Peyer's patch (tissue), 4 donors: ENCODE measurements around the gene KIT. TPM values are rescaled to one million over a fixed set of nuclear protein-coding genes. Genes with fewer than 3 reads are reported as not detected.

Experiments used
- DNase-seq, 3 donors: peaks; one replicate each; pipeline ENCODE4 v3.0.0-alpha.2; 2017 to 2019
- H3K27ac ChIP-seq, 4 donors: fragments of 200-600 bp; sonication (generic); one replicate each; pipeline ENCODE4 v1.5.1; 2016 to 2019
- H3K27me3 ChIP-seq, 2 donors: fragments of 200-600 bp; sonication (generic); one replicate each; pipeline ENCODE4 v1.5.1; 2019
- H3K36me3 ChIP-seq, 3 donors: fragments of 200-600 bp; sonication (generic); one replicate each; pipeline ENCODE4 v1.5.1; 2016 to 2019
- H3K4me1 ChIP-seq, 4 donors: fragments of 200-600 bp; sonication (generic); one replicate each; pipeline ENCODE4 v1.5.1; 2016 to 2019
- H3K4me3 ChIP-seq, 4 donors: fragments of 200-600 bp; sonication (generic); 1 replicate in 3 of 4; 2 replicates in 1 of 4; pipeline ENCODE4 v1.5.1; 2016 to 2019; ENCODE audit warnings: mild to moderate bottlenecking in 1 of 4
- H3K9me3 ChIP-seq, 4 donors: fragments of 200-600 bp; sonication (generic); one replicate each; pipeline ENCODE4 v1.5.1; 2016 to 2019; ENCODE audit warnings: mild to moderate bottlenecking in 1 of 4
- POLR2A ChIP-seq, 2 donors: fragments of 450-650 bp; IDR thresholded peaks; one replicate each; pipeline ENCODE4 v1.5.1; 2017; ENCODE audit warnings: antibody characterized with exemption in 2 of 2, mild to moderate bottlenecking in 2 of 2, moderate library complexity in 2 of 2
- total RNA-seq, 4 donors: library from RNA; depleted of rRNA; stranded (reverse); fragments of >200 nt; gene quantifications; one replicate each; pipeline ENCODE4 v1.1.0, GENCODE V29; 2016
- TF ChIP-seq, protein P1 (sequence below), 6 experiments: fragments of 450-650 bp in 4 of 6; fragments of 200-600 bp in 2 of 6; sonication (generic) in 1 of 6; IDR thresholded peaks; one replicate each; pipeline ENCODE4 v1.5.1; 2017 to 2019; ENCODE audit warnings: antibody characterized with exemption in 6 of 6, mild to moderate bottlenecking in 3 of 6, moderate library complexity in 1 of 6

KIT gene
- total RNA-seq, 4 donors from 2014 or later, result 4.4 to 21.5 (median 9.5) TPM

GRCh38 chr4:54731976-54732375 lies 74.2 kb downstream of the KIT start:
- Histone ChIP-seq H3K27me3 (no peaks in the 10 kb centered on the region), H3K9me3 (no peaks in the 10 kb centered on the region), H3K4me1 (no peaks in the 10 kb centered on the region), H3K27ac (no peak overlapping the region), H3K4me3 (no peak overlapping the region), H3K36me3 (no peaks in the 10 kb centered on the region)
- no peak for DNase-seq
- TF ChIP-seq, protein P1, sequence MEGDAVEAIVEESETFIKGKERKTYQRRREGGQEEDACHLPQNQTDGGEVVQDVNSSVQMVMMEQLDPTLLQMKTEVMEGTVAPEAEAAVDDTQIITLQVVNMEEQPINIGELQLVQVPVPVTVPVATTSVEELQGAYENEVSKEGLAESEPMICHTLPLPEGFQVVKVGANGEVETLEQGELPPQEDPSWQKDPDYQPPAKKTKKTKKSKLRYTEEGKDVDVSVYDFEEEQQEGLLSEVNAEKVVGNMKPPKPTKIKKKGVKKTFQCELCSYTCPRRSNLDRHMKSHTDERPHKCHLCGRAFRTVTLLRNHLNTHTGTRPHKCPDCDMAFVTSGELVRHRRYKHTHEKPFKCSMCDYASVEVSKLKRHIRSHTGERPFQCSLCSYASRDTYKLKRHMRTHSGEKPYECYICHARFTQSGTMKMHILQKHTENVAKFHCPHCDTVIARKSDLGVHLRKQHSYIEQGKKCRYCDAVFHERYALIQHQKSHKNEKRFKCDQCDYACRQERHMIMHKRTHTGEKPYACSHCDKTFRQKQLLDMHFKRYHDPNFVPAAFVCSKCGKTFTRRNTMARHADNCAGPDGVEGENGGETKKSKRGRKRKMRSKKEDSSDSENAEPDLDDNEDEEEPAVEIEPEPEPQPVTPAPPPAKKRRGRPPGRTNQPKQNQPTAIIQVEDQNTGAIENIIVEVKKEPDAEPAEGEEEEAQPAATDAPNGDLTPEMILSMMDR (IDR thresholded peaks at IDR 0.05), result no peak
- TF ChIP-seq POLR2A (IDR thresholded peaks at IDR 0.05), result no peak

DNA sequence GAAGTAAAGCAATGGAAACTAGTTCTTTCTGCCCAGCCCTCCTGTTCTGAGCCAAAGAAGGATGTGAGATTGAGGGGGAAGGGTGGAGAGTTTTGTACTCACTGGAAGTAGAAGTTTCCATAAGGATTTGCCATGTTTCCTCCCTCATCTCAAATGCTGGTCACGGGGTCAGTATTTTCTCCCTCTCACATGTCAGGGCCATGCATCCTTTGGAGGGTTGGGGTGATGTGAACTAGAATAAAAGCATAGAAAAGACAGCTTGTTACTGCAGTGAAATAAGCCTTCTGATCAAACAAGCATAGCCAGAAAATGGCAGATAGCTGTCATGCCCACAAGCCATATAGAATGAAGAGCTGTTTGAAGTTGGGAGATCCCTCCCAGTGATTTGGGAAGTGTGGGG lies 79.7 kb downstream of the KIT start:
- H3K4me3 ChIP-seq, result no peak overlapping the region
- TF ChIP-seq, protein P1 (IDR thresholded peaks at IDR 0.05), result no peak
- no peaks in the 10 kb centered on the region for H3K36me3 ChIP-seq
- no peak overlapping the region for H3K27ac ChIP-seq
- no peaks in the 10 kb centered on the region for H3K27me3 ChIP-seq
- H3K4me1 ChIP-seq, result no peaks in the 10 kb centered on the region
- no peak for DNase-seq
- no peaks in the 10 kb centered on the region for H3K9me3 ChIP-seq

- H3K4me3 ChIP-seq, result no peak overlapping the region
- no peak for DNase-seq
- H3K4me1 ChIP-seq, result no peaks in the 10 kb centered on the region
- no peak overlapping the region for H3K27ac ChIP-seq
- no peaks in the 10 kb centered on the region for H3K27me3 ChIP-seq
- TF ChIP-seq, protein P1 (IDR thresholded peaks at IDR 0.05), result no peak
- no peak for TF ChIP-seq POLR2A (IDR thresholded peaks at IDR 0.05)
- no peaks in the 10 kb centered on the region for H3K9me3 ChIP-seq
- no peaks in the 10 kb centered on the region for H3K36me3 ChIP-seq
Observed at GRCh38 chr4:54741202-54741601, 83.4 kb downstream of the KIT start.

DNA sequence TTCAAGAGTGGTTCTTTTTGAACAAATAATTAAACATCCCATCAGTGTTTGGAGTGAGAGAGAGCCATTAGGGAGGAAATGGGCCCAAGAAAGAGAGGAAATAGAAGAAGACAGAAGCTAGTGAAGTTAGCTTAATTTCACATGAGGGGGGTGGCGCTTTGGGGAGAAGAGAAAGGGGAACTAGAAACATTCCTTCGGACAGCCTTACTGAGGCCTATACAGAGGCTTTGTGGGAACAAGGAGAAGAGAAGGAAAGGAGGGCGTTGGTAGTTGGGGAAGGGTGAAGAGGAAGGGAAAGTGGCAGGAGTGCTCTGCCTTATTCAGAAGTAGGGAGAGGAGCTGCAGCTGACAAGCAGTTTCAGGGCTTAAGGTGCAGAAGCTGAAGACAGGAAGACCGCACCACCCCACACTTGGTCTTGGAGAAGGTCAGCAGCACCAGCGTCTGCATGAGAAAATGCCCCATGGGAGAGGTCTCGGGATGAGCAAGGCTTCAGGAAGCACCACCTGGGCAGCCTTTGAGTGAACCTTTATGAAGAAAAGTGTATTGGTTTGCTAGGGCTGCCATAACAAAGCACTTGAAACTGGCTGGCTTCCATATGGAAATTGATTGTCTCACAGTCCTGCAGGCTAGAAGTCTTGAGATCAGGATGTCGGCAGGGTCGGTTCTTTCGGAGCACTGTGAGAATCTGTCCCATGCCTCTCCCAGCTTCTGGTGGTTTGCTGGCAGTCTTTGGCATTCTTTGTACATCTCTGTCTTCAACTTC lies 85.1 kb downstream of the KIT start:
- H3K36me3 ChIP-seq, result no peaks in the 10 kb centered on the region
- DNase-seq, result no peak
- TF ChIP-seq, protein P1 (IDR thresholded peaks at IDR 0.05), result no peak
- TF ChIP-seq POLR2A (IDR thresholded peaks at IDR 0.05), result no peak
- H3K27me3 ChIP-seq, result no peaks in the 10 kb centered on the region
- H3K9me3 ChIP-seq, result no peaks in the 10 kb centered on the region
- H3K27ac ChIP-seq, result no peak overlapping the region
- H3K4me1 ChIP-seq, result no peaks in the 10 kb centered on the region
- H3K4me3 ChIP-seq, result no peak overlapping the region

DNA sequence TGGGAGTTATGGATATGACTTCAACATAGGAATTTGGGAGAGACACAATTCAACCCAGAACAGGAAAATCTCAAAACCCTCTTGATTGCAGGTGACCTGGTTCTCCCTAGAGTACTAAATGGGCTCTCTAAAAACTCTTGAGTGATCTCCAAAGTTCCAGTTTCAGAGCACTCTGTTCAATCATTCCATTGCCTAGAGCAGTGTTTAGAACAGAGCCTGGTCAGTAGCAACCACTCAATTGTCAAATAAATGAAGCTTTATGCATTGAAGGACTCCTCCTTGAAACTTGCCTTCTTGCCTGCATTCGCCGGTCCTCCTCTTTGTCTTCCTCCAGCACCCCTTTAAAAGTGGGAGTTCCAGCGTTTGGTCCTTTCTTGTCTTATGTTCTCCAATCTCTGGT lies 85.8 kb downstream of the KIT start:
- Histone ChIP-seq H3K27me3 (no peaks in the 10 kb centered on the region), H3K9me3 (no peaks in the 10 kb centered on the region), H3K27ac (no peak overlapping the region), H3K4me1 (no peaks in the 10 kb centered on the region), H3K4me3 (no peak overlapping the region), H3K36me3 (no peaks in the 10 kb centered on the region)
- no peak for DNase-seq
- TF ChIP-seq, protein P1 (IDR thresholded peaks at IDR 0.05), result no peak
- no peak for TF ChIP-seq POLR2A (IDR thresholded peaks at IDR 0.05)
